Measurements from ENCODE around the gene ANKRD13D. TPM values are rescaled to one million over a fixed set of nuclear protein-coding genes. Genes with fewer than 3 reads are reported as not detected.
A peak's percentile ranks its signal among the peaks of the same experiment; 100 is the strongest.

The ANKRD13D gene
- total and polyA plus RNA-seq, 11 donors, result 7.6 to 43.6 (median 12.8) TPM

DNA sequence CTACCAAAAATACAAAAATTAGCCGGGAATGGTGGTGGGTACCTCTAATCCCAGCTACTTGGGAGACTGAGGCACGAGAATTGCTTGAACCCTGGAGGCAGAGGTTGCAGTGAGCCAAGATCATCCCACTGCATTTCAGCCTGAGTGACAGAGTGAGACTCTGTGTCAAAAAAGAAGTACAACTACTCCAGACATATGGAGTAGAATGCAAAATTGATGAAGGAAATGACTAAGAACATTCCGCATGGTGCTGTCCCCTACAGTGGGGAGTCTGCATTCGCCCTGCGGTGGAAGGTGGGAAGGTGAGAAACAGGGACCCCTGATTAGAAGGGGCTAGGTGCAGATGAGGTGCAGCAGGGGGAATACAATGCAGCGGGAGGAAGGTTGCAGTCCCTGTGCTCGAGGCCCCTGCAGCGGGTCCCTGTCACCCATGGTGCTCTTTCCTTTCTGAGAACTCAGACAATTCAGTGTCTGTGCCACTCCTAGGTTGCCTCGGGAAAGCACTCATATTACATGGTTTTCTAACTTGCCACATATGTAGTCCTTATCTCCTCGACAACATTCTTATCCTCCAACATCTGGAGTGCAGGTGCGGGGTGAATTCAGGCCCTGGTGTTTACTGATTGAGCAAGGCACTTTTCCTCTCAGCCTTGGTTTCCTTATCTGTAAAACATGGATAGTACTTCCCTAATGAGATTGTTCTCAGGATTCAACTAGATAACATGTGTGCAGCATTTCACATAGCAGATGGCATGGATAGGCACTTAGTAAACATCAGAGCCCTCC lies 59.1 kb downstream of the ANKRD13D start:
- TF ChIP-seq POLR2A (IDR thresholded peaks at IDR 0.05) (no peak), CTCF (IDR thresholded peaks at IDR 0.05) (no peak)
- DNase-seq (no peak), ATAC-seq (no peak)
- H3K27ac ChIP-seq, result no peak overlapping the region
- H3K36me3 ChIP-seq, result peaks cover 0 to 4% (median 0%) of the 10 kb centered on the region in 9 donors
- intact Hi-C loops (cut with DNase I), result loop anchor here in 6 of 10 donors (5.0 kb wide), 1 partner anchor 34 kb away; no protein-coding TSS in a partner anchor
- WGBS, 4 donors, result 80 to 89% (median 84%) methylated on average over 11 of the region's 11 CpGs
- no peak overlapping the region for H3K4me3 ChIP-seq
- no peaks in the 10 kb centered on the region for H3K9me3 ChIP-seq
- H3K27me3 ChIP-seq, result no peaks in the 10 kb centered on the region
- peaks cover 2 to 40% (median 28%) of the 10 kb centered on the region in 12 donors for H3K4me1 ChIP-seq

- Histone ChIP-seq H3K4me3 (no peak overlapping the region), H3K9me3 (no peaks in the 10 kb centered on the region), H3K27ac (peak overlapping the region in 1 of 12 donors; percentile 30), H3K4me1 (peaks cover 2 to 43% (median 31%) of the 10 kb centered on the region in 12 donors), H3K36me3 (peaks cover 0 to 4% (median 0%) of the 10 kb centered on the region in 9 donors), H3K27me3 (no peaks in the 10 kb centered on the region)
- intact Hi-C loops (cut with DNase I), result loop anchor here in 6 of 10 donors (5.0 kb wide), 1 partner anchor 33 kb away; no protein-coding TSS in a partner anchor
- DNase-seq (no peak), ATAC-seq (no peak)
- TF ChIP-seq CTCF (IDR thresholded peaks at IDR 0.05), result no peak
- TF ChIP-seq POLR2A (IDR thresholded peaks at IDR 0.05), result no peak
- 69 to 77% (median 74%) methylated on average over 5 of the region's 5 CpGs for WGBS, 4 donors
These were observed 59.9 kb downstream of the ANKRD13D start for GRCh38 chr11:67349036-67349435.

- Histone ChIP-seq H3K4me1 (peaks cover 2 to 48% (median 35%) of the 10 kb centered on the region in 12 donors), H3K4me3 (no peak overlapping the region), H3K9me3 (no peaks in the 10 kb centered on the region), H3K27ac (peak overlapping the region in 2 of 12 donors; percentile 3 to 30), H3K27me3 (no peaks in the 10 kb centered on the region), H3K36me3 (peaks cover 0 to 4% (median 0%) of the 10 kb centered on the region in 9 donors)
- TF ChIP-seq CTCF (IDR thresholded peaks at IDR 0.05) (no peak), POLR2A (IDR thresholded peaks at IDR 0.05) (no peak)
- ATAC-seq, result no peak
- intact Hi-C loops (cut with DNase I), result loop anchor here in 6 of 10 donors (5.0 kb wide), 1 partner anchor 33 kb away; no protein-coding TSS in a partner anchor
- DNase-seq, result no peak
- WGBS, 4 donors, result 70 to 76% (median 73%) methylated on average over 2 of the region's 2 CpGs
These were observed 60.4 kb downstream of the ANKRD13D start for GRCh38 chr11:67349457-67349856.

DNA sequence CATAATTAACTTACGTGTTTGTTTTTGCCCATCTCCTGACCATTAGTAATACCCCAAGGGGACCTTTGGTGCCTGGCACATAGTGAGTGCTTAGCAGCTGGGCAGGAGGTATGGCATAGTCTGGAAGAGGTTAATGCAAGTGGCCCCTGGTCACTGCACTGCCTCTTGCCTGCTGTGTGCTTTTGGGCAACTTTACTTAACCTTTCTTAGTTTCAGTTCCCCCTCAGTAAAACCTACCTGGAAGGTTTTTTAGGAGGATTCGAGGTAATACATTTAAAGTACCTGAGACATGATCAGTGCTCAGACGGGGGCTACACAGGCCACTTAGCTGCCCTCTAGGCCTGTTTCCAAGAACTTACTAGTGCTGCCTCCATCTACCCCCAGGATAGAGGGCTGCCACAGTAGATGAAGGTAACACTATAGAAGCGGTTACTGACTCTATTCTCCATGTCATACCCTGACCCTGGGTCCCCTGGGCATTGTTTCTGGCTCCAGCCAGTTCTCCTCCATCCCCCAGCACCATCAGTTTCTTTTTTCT lies 60.9 kb downstream of the ANKRD13D start:
- no peak for DNase-seq
- Histone ChIP-seq H3K4me3 (no peak overlapping the region), H3K27me3 (no peaks in the 10 kb centered on the region), H3K36me3 (peaks cover 0 to 4% (median 0%) of the 10 kb centered on the region in 9 donors), H3K4me1 (peaks cover 3 to 53% (median 40%) of the 10 kb centered on the region in 12 donors), H3K27ac (peak overlapping the region in 2 of 12 donors; percentile 3 to 30), H3K9me3 (no peaks in the 10 kb centered on the region)
- WGBS, 4 donors, result 83 to 91% (median 85%) methylated on average over 4 of the region's 4 CpGs
- ATAC-seq, result no peak
- TF ChIP-seq CTCF (IDR thresholded peaks at IDR 0.05), result no peak
- TF ChIP-seq POLR2A (IDR thresholded peaks at IDR 0.05), result no peak
- intact Hi-C loops (cut with DNase I), result loop anchor here in 6 of 10 donors (5.0 kb wide), 1 partner anchor 32 kb away; no protein-coding TSS in a partner anchor

Data from heart left ventricle (tissue), 16 donors.